Vagina (tissue), 2 donors: Measurements from ENCODE around the gene GPATCH3.

Source experiments
- CTCF ChIP-seq, 3 experiments: fragments of 450-650 bp in 2 of 3; fragments of 200-600 bp in 1 of 3; sonication (generic) in 1 of 3; IDR thresholded peaks; one replicate each; pipeline ENCODE4 v1.5.1; 2017 to 2019; ENCODE audit warnings: antibody characterized with exemption in 3 of 3, mild to moderate bottlenecking in 2 of 3, moderate library complexity in 2 of 3
- POLR2AphosphoS5 ChIP-seq, 2 donors: sonication (generic); formaldehyde crosslinking; IDR thresholded peaks; one replicate each; pipeline ENCODE4 v1.9.0; 2017; ENCODE audit warnings: antibody characterized with exemption in 2 of 2, mild to moderate bottlenecking in 2 of 2, low read depth in 1 of 2; ENCODE audit not compliant: insufficient read depth in 1 of 2

GRCh38 chr1:26888231-26888630 is 12.0 kb downstream of the GPATCH3 start:
- no peak for TF ChIP-seq POLR2AphosphoS5 (IDR thresholded peaks at IDR 0.05; ENCODE audit: insufficient read depth in 1 of 2, low read depth in 1 of 2)
- no peak for TF ChIP-seq CTCF (IDR thresholded peaks at IDR 0.05)
